ENCODE data around the gene CAPN5. TPM values are rescaled to one million over a fixed set of nuclear protein-coding genes. Genes with fewer than 3 reads are reported as not detected.

Gene CAPN5
- total and polyA plus RNA-seq, 4 donors: 6.5 to 25.8 (median 18.2) TPM

DNA sequence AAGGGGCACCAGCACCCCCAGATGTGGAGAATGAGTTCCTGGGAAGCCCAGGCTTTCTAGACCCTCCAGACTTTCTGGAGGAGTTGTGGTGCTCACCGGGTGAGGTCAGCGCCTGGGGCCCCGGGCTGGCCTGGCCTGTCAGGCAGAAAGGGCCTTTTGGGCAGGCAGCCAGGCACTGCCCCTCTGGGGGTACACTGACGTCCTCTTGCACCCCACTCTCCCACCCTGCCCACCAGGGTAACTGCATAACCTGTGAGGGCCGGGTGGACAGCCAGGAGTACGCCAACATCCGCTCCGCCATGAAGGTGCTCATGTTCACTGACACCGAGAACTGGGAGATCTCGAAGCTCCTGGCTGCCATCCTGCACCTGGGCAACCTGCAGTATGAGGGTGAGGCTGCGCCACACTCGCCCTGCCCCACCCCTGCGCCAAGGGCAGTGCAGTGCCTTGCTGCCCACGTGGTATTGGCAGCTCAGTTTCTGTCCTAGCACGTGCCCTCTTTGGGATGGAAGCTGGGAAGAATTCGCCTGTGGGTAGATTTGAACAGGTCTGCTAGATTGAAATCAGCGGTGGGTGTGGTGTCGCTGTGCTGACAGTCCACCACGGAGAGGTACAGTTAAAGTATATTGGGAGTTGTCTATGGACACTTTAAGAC lies 91.4 kb downstream of the CAPN5 start:
- H3K27ac ChIP-seq (ENCODE audit: low read depth in 1 of 2, low read length in 2 of 2): no peak overlapping the region
- no peak overlapping the region for H3K4me3 ChIP-seq (ENCODE audit: low read depth in 1 of 3, low read length in 3 of 3)
- H3K27me3 ChIP-seq (ENCODE audit: control insufficient read depth in 4 of 4, insufficient read depth in 4 of 4, low read length in 3 of 4): no peaks in the 10 kb centered on the region
- H3K4me1 ChIP-seq (ENCODE audit: control insufficient read depth in 4 of 4, insufficient read depth in 4 of 4, low read length in 3 of 4): peaks cover 7 to 17% (median 13%) of the 10 kb centered on the region in 4 donors
- H3K9me3 ChIP-seq (ENCODE audit: control insufficient read depth in 4 of 4, low read length in 3 of 4): no peaks in the 10 kb centered on the region
- TF ChIP-seq SP1 (IDR thresholded peaks at IDR 0.05): no peak
- TF ChIP-seq, protein P1, sequence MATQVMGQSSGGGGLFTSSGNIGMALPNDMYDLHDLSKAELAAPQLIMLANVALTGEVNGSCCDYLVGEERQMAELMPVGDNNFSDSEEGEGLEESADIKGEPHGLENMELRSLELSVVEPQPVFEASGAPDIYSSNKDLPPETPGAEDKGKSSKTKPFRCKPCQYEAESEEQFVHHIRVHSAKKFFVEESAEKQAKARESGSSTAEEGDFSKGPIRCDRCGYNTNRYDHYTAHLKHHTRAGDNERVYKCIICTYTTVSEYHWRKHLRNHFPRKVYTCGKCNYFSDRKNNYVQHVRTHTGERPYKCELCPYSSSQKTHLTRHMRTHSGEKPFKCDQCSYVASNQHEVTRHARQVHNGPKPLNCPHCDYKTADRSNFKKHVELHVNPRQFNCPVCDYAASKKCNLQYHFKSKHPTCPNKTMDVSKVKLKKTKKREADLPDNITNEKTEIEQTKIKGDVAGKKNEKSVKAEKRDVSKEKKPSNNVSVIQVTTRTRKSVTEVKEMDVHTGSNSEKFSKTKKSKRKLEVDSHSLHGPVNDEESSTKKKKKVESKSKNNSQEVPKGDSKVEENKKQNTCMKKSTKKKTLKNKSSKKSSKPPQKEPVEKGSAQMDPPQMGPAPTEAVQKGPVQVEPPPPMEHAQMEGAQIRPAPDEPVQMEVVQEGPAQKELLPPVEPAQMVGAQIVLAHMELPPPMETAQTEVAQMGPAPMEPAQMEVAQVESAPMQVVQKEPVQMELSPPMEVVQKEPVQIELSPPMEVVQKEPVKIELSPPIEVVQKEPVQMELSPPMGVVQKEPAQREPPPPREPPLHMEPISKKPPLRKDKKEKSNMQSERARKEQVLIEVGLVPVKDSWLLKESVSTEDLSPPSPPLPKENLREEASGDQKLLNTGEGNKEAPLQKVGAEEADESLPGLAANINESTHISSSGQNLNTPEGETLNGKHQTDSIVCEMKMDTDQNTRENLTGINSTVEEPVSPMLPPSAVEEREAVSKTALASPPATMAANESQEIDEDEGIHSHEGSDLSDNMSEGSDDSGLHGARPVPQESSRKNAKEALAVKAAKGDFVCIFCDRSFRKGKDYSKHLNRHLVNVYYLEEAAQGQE (IDR thresholded peaks at IDR 0.05): no peak
- TF ChIP-seq, protein P2, sequence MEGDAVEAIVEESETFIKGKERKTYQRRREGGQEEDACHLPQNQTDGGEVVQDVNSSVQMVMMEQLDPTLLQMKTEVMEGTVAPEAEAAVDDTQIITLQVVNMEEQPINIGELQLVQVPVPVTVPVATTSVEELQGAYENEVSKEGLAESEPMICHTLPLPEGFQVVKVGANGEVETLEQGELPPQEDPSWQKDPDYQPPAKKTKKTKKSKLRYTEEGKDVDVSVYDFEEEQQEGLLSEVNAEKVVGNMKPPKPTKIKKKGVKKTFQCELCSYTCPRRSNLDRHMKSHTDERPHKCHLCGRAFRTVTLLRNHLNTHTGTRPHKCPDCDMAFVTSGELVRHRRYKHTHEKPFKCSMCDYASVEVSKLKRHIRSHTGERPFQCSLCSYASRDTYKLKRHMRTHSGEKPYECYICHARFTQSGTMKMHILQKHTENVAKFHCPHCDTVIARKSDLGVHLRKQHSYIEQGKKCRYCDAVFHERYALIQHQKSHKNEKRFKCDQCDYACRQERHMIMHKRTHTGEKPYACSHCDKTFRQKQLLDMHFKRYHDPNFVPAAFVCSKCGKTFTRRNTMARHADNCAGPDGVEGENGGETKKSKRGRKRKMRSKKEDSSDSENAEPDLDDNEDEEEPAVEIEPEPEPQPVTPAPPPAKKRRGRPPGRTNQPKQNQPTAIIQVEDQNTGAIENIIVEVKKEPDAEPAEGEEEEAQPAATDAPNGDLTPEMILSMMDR (IDR thresholded peaks at IDR 0.05; ENCODE audit: low read depth, low read length, missing input control): no peak
- no peak for TF ChIP-seq EGR1 (IDR thresholded peaks at IDR 0.05; ENCODE audit: low read depth in 2 of 2)
- TF ChIP-seq, protein P3, sequence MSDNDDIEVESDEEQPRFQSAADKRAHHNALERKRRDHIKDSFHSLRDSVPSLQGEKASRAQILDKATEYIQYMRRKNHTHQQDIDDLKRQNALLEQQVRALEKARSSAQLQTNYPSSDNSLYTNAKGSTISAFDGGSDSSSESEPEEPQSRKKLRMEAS (IDR thresholded peaks at IDR 0.05): no peak
- TF ChIP-seq RXRA (IDR thresholded peaks at IDR 0.05): no peak
- TF ChIP-seq FOXA1 (IDR thresholded peaks at IDR 0.05): no peak
- TF ChIP-seq TAF1 (conservative IDR thresholded peaks at IDR 0.05): no peak
- TF ChIP-seq, protein P4, sequence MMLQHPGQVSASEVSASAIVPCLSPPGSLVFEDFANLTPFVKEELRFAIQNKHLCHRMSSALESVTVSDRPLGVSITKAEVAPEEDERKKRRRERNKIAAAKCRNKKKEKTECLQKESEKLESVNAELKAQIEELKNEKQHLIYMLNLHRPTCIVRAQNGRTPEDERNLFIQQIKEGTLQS (IDR thresholded peaks at IDR 0.05): no peak
- no peak for TF ChIP-seq HNF4G (IDR thresholded peaks at IDR 0.05)
- H3K36me3 ChIP-seq (ENCODE audit: control insufficient read depth in 4 of 4, insufficient read depth in 3 of 4, low read depth in 1 of 4, low read length in 3 of 4): peaks cover 3 to 46% (median 11%) of the 10 kb centered on the region in 4 donors
- H3K9ac ChIP-seq (ENCODE audit: low read depth in 1 of 2, low read length in 2 of 2): no peak overlapping the region
- 91% methylated on average over 19 of the region's 19 CpGs for WGBS
- DNase-seq (ENCODE audit: low spot score): no peak

DNA sequence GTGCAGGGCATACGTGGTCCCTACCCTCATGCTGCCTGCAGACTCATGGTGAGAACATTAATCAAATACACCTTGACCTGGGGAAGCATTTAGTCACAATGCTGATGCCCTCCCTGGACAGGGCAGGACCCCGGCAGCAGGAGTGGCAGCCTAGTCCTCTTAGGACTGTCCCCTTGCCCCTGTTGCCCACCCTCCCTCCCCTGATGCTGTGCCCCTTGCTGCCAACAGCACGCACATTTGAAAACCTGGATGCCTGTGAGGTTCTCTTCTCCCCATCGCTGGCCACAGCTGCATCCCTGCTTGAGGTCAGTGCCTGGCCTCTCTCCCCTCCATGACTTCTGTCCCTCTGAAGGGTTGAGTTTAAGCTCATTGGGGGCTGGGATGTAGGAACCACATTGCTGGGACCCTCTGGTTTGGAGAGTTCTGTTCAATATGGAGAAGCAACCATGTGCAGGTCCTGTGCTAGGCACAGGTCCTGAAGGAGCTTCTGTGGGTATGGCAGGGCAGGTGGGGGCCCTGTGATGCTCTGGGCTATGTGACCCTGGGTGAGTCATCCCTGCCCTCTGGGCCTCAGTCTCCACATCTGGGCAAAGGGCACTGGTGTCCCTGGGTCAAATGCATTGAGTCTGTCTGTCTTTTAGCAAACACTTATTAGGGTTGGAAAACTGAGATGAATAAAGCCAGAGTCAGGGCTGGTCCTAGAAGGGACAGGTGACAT lies 92.6 kb downstream of the CAPN5 start:
- 95% methylated on average over 4 of the region's 4 CpGs for WGBS
- TF ChIP-seq, protein P4 (IDR thresholded peaks at IDR 0.05): no peak
- TF ChIP-seq HNF4G (IDR thresholded peaks at IDR 0.05) (no peak), SP1 (IDR thresholded peaks at IDR 0.05) (no peak), RXRA (IDR thresholded peaks at IDR 0.05) (no peak), GABPA (IDR thresholded peaks at IDR 0.05 in 1 of 2, conservative IDR thresholded peaks at IDR 0.05 in 1 of 2) (no peak), HNF4A (conservative IDR thresholded peaks at IDR 0.05) (no peak), FOXA2 (IDR thresholded peaks at IDR 0.05) (no peak), YY1 (IDR thresholded peaks at IDR 0.05) (no peak), JUND (IDR thresholded peaks at IDR 0.05) (no peak), EGR1 (IDR thresholded peaks at IDR 0.05; ENCODE audit: low read depth in 2 of 2) (no peak)
- TF ChIP-seq, protein P2 (IDR thresholded peaks at IDR 0.05; ENCODE audit: low read depth, low read length, missing input control): no peak
- TF ChIP-seq, protein P3 (IDR thresholded peaks at IDR 0.05): no peak
- TF ChIP-seq, protein P1 (IDR thresholded peaks at IDR 0.05): no peak

More for the DNA sequence above, 92.6 kb downstream of the CAPN5 start:
- H3K27ac ChIP-seq (ENCODE audit: low read depth in 1 of 2, low read length in 2 of 2): no peak overlapping the region
- no peak overlapping the region for H3K9ac ChIP-seq (ENCODE audit: low read depth in 1 of 2, low read length in 2 of 2)
- no peak for DNase-seq (ENCODE audit: low spot score)
- no peaks in the 10 kb centered on the region for H3K27me3 ChIP-seq (ENCODE audit: control insufficient read depth in 4 of 4, insufficient read depth in 4 of 4, low read length in 3 of 4)
- H3K9me3 ChIP-seq (ENCODE audit: control insufficient read depth in 4 of 4, low read length in 3 of 4): no peaks in the 10 kb centered on the region
- peaks cover 0 to 4% (median 3%) of the 10 kb centered on the region in 4 donors for H3K4me1 ChIP-seq (ENCODE audit: control insufficient read depth in 4 of 4, insufficient read depth in 4 of 4, low read length in 3 of 4)
- peaks cover 3 to 50% (median 12%) of the 10 kb centered on the region in 4 donors for H3K36me3 ChIP-seq (ENCODE audit: control insufficient read depth in 4 of 4, insufficient read depth in 3 of 4, low read depth in 1 of 4, low read length in 3 of 4)
- no peak overlapping the region for H3K4me3 ChIP-seq (ENCODE audit: low read depth in 1 of 3, low read length in 3 of 3)

Measured in liver (tissue), 9 donors.